Measurements from ENCODE around the gene ASB6. TPM values are rescaled to one million over a fixed set of nuclear protein-coding genes. Genes with fewer than 3 reads are reported as not detected.
A peak's percentile ranks its signal among the peaks of the same experiment; 100 is the strongest.

Gene ASB6
- total RNA-seq, 6 donors from 2014 or later, result 15.4 to 51.3 (median 21.9) TPM

GRCh38 chr9:129624947-129625346 lies 17.0 kb downstream of the ASB6 start:
- DNase-seq (no peak), ATAC-seq (ENCODE audit: low FRiP score in 2 of 2) (no peak)
- Histone ChIP-seq H3K27ac (peak overlapping the region; percentile 20 to 93 (median 56)), H3K9me3 (no peaks in the 10 kb centered on the region), H3K27me3 (peaks cover 0 to 11% (median 4%) of the 10 kb centered on the region in 4 donors), H3K4me1 (peaks cover 32 to 65% (median 42%) of the 10 kb centered on the region in 4 donors), H3K4me3 (peak overlapping the region in 2 of 4 donors; percentile 6 to 80), H3K36me3 (no peaks in the 10 kb centered on the region)
- 21 to 45% methylated on average over 9 of the region's 9 CpGs for WGBS, 2 donors
- TF ChIP-seq CTCF (IDR thresholded peaks at IDR 0.05), result no peak
- no peak for TF ChIP-seq POLR2A (IDR thresholded peaks at IDR 0.05)
- no peak for TF ChIP-seq EP300 (IDR thresholded peaks at IDR 0.05)
- TF ChIP-seq POLR2AphosphoS5 (IDR thresholded peaks at IDR 0.05), result no peak

GRCh38 chr9:129624168-129624759 lies 17.7 kb downstream of the ASB6 start:
- 37 to 51% methylated on average over 7 to 12 of the region's 12 CpGs for WGBS, 2 donors
- Histone ChIP-seq H3K27me3 (peaks cover 0 to 15% (median 4%) of the 10 kb centered on the region in 4 donors), H3K27ac (peak overlapping the region in 2 of 4 donors; percentile 20 to 21), H3K36me3 (no peaks in the 10 kb centered on the region), H3K4me3 (no peak overlapping the region), H3K9me3 (no peaks in the 10 kb centered on the region), H3K4me1 (peaks cover 34 to 63% (median 44%) of the 10 kb centered on the region in 4 donors)
- DNase-seq (no peak), ATAC-seq (ENCODE audit: low FRiP score in 2 of 2) (peak in 1 of 2 donors; percentile 33)
- TF ChIP-seq EP300 (IDR thresholded peaks at IDR 0.05) (no peak), POLR2AphosphoS5 (IDR thresholded peaks at IDR 0.05) (no peak), CTCF (IDR thresholded peaks at IDR 0.05) (peak; percentile 44 to 64 (median 58)), POLR2A (IDR thresholded peaks at IDR 0.05) (no peak)

GRCh38 chr9:129623331-129623730 lies 18.6 kb downstream of the ASB6 start:
- 41 to 66% methylated on average over 6 of the region's 6 CpGs for WGBS, 2 donors

GRCh38 chr9:129620669-129621295 lies 21.2 kb downstream of the ASB6 start, which contains the start of gene C9orf50:
TSS of gene C9orf50 (minus strand) at chr9:129621101. CDS start at chr9:129620574, 527 bp downstream.
- ATAC-seq (ENCODE audit: low FRiP score in 2 of 2), result no peak
- Histone ChIP-seq H3K9me3 (no peaks in the 10 kb centered on the region), H3K4me3 (peak within 1 kb of the TSS; percentile 27 to 57 (median 57)), H3K27ac (peak within 1 kb of the TSS in 2 of 4 donors; percentile 4 to 73), H3K4me1 (peaks cover 18 to 33% (median 20%) of the 10 kb centered on the region in 4 donors), H3K36me3 (no peaks in the 10 kb centered on the region), H3K27me3 (peaks cover 0 to 15% (median 4%) of the 10 kb centered on the region in 4 donors)
- TF ChIP-seq POLR2A (IDR thresholded peaks at IDR 0.05) (peak in 1 of 4 donors; percentile 14), CTCF (IDR thresholded peaks at IDR 0.05) (no peak)
- no peak for DNase-seq
- WGBS, 2 donors, result 29 to 32% methylated on average over 21 of the region's 21 CpGs

More at GRCh38 chr9:129623331-129623730, 18.6 kb downstream of the ASB6 start:
- DNase-seq (no peak), ATAC-seq (ENCODE audit: low FRiP score in 2 of 2) (no peak)
- no peaks in the 10 kb centered on the region for H3K36me3 ChIP-seq
- peaks cover 32 to 55% (median 39%) of the 10 kb centered on the region in 4 donors for H3K4me1 ChIP-seq
- no peak overlapping the region for H3K4me3 ChIP-seq
- peaks cover 0 to 15% (median 4%) of the 10 kb centered on the region in 4 donors for H3K27me3 ChIP-seq
- H3K9me3 ChIP-seq, result no peaks in the 10 kb centered on the region
- TF ChIP-seq CTCF (IDR thresholded peaks at IDR 0.05), result no peak
- no peak for TF ChIP-seq EP300 (IDR thresholded peaks at IDR 0.05)
- no peak for TF ChIP-seq POLR2AphosphoS5 (IDR thresholded peaks at IDR 0.05)
- no peak for TF ChIP-seq POLR2A (IDR thresholded peaks at IDR 0.05)
- H3K27ac ChIP-seq, result no peak overlapping the region
